Effector CD4-positive, alpha-beta T cell (primary cell): ENCODE results near the gene PAM16.
A peak's percentile ranks its signal among the peaks of the same experiment; 100 is the strongest.
"Not testable (repeated sequence)": the region's sequence is repeated elsewhere in the genome, so short reads cannot be mapped to it uniquely, and the experiment has no call there.

ENCODE experiments used
- DNase-seq: peaks from one replicate; pipeline ENCODE4 v3.0.0-alpha.2; 2020
- total RNA-seq: gene quantifications from one replicate; lab custom pipeline; 2026; lab: John Stamatoyannopoulos, UW

PAM16 gene
- 3.9 reads per million, percentile 15 among the genes with 10 or more reads in this experiment for total RNA-seq

DNA sequence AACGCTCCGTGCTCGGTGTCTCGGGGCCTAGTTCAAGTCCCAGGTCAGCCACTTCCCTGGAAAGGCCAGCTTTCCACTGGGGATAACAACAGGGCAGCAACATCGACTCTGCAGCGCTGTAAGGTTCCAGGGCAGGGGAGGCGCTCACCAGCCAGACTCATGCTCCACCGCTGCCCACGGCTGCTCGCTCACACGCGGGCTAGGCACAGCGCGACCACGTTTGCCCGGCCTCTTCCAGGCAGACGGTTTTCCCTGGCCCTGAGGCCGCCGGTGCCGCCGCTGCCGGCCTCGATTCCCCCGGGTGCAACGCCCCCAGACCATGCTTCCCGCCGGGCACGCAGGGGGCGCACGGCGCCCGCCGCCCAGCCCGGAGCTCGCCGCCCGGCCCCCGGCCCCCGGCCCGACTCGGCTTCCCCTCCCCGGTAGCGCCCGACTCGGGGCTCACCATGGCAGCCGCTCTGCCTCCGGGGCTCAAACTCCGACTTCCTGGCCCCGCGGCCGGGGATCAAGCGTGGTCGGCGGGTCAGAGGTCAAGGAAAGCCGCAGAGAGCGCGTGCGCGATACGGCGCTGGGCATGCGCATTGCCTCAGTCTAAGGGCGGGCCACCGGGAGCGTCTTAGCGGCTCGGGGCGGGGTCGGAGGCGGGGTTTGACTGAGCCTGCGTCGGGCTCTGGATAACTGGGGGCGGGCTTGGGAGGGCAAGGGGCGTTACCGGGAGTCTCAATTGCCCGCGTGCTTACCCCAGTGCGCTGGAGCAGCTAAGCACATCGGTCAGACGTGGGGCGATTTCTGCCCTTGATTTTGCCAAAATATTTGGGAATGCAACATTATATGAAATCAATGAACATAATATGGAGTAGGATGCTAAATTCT is at the start of gene PAM16:
Gene PAM16, minus strand, starts transcription at position 535 of the 873 bp plus-strand sequence. Its CDS starts 87 bp downstream, at position 448.
- DNase-seq, result peak; percentile 95

DNA sequence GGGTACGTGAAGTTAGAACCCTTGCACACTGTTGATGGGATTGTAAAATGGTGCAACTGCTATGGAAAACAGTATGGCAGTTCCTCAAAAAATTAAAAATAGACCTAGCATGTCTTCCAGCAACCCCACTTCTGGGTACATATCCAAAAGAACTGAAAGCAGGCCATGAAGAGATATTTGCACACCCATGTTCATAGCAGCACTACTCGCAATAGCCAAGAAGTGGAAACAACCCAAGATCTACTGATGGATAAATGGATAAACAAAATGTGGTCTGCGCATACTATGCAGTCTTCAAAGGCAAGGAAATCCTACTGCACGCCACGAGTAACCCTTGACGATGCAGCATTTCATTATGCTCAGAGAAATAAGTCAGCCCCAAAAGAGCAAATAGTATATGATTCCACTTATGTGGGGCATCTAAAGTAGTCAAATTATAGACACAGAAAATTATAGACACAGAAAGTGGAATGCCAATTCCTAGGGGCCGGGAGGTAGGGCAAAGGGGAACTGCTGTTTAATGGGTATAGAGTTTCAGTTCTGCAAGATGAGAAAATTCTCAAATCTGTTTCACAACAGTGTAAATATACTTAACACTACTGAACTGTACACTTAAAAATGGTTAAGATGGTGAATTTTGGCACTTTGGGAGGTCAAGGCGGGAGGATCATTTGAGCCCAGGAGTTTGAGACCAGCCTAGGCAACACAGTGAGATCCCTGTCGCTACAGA is 48.0 kb upstream of the PAM16 start:
- DNase-seq, result no peak

DNA sequence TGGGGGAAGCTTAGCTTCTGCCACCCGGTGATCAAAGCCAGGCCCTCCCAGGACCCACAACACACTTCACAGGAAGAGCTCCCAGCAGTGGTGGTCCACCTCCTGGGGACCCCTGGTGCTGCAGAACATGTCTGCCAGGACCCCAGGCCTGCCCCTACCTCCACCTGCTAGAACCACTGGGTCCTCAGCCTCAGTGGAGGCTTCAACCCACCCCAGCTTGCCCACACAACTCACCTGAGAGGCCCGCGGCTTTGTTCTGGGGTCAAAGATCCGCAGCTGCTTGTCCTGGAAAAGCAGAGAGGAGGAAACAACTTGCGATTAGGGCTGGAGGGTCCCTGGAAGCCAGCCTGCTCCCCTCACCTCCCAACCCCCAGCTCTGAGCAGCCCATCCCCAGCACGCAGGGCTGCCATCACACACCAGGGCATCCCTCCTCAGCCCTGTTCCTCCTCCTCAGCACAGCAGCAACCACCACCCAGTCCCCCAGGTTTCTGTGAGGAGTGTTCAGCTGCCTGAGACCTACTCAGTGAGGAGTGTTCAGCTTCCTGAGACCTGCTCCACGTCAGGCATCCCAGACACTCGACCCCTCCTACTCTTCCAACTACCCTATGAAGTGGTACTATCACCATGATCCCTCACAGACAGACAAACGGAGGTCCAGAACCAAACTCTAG is 44.1 kb upstream of the PAM16 start:
- no peak for DNase-seq

DNA sequence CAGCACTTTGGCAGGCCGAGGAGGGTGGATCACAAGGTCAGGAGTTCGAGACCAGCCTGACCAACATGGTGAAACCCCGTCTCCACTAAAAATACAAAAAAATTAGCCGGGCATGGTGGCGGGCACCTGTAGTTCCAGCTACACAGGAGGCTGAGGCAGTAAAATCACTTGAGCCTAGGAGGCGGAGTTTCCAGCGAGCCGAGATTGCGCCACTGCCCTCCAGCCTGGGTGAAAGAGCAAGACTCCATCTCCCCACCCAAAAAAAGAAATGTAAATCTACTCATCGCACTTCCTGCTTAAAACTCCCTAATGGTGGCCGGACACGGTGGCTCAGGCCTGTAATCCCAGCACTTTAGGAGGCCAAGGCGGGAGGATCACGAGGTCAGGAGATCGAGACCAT is 42.7 kb upstream of the PAM16 start:
- not testable (repeated sequence) for DNase-seq

DNA sequence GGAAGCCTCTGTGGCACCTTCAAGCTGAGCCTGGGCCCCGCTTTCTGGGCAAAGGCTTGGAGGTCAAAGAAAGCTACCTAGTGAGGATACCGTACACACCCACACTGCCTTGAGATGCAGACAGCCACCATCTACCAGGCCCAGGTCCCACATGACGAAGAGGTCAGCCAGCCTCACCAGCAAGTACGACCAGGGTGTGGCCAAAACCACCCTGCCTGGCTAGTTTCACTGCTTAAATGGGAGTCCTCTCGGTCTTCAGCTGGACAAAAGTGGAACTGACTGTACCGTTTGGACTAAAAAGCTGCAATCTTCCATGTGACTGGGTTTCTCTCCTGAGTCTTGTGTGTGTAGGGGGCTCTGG is 42.1 kb upstream of the PAM16 start:
- DNase-seq, result no peak

DNA sequence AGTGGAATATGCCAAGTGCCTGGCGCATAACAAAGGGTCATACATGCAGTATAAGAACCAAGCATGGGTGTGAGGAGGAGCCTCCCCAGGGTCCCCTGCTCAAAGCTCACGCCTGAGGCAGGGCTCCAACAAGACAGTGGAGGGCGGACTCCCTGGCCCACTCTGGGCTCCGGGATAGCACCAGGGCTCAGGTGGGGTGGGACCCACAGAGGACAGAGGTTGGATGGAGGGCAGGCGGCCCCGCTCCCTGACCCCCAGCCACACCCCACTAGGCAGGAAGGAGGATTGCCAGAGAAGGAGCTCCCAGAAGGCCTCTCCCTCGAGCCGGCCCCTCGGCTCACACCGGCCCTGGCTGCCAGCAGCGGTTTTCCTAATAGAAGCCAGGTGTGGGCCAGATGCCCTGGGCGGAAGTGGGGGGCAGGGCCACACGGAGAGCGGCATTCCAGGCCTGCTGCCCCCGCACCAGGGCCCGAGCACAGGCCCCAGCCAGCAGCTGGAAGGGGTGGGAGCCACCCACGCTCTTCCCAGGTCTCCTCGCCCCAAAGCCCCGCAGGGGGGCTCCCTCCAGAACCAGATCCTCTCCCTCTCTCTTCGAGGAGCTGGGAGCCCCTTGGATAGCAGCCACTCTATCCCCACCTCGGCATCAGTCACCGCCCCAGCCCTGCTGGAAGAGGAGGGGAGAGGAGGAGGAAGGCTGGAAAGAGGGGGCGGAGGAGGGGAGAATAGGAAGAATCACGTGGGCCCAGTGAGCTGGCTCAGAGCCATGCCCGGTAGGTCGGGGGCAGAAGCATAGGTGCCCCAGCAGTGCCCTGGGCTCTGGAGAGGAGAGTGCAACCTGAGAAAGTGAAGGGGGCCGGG is 41.5 kb upstream of the PAM16 start:
- no peak for DNase-seq

DNA sequence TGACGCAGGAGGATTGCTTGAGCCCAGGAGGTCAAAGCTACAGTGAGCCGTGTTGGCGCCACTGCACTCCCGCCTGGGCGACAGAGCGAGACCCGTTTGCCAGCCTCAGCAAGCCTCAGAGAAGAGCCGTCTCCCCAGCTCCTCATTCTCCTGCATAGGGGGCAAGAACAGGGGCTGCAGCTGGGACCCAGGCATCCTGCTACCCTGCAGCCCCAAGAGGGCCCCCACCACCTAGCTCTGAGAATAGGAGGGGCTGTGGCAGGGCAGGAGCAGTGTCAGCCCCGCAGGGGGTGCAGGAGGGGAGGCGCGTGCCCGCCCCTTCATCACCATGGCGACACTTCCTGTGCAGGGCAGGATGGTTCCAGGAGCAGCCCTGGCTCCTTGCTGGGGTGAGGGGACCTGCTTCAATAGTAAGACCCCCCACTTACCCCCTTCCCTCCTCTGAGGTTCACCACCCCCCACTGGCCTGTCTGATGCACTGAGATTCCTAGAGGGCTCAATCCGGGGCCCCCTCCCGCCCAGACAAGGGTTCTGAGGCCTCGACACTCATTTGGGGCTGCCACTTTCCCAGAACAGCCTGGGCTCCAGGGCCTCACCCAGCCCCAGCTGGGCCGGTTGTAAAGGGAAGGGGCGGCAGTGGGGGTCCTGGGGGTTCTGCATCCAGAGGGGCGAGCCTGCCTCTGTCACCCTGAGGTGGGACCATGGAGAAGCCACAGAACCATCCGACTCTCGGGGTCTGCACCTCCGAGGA is 40.7 kb upstream of the PAM16 start:
- DNase-seq, result no peak

DNA sequence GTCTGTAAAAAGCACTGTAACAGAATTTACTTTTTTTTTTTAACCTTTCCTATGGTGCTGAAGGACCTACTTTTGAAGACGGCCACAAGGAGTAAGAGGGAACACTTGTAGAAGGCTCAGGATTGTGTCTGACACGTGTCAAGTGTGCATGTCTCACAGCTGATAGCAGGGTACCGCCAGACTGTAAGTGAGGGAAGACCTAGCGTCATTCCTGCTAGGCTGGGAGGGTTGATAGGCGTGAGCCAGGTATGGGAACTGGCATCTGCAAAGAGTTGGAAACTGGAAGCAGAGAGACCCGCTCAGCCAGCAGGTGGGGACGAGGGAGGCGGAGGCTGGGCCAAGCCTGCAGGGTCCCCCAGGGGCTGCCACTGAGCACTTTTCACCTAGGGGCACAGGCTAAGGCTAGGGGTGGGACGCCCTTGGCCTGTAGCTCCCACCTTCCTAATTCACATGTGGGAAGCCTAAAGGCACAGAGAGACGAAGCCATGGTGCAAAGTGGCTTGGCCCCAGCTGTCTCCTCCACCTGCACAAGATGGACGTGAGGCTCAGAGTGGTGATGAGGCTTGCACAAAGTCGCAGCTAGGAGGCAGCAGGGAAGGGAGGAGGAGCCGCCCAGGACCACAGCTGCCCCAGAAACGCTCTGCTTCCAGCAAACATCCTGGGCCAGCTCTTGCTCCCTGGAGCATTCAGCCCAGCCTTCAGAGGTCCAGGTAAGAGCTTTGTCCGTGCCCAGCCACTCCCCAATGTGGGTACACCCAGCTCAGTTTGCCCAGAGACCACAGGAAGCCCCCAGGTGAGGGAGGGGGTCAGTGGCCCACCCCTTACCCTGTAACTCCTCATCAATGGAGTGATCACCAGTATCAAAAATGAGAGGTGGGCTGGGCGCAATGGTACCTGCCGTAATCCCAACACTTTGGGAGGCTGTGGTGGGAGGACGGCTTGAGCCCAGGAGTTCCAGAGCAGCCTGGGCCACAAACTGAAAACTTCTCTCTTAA is 39.4 kb upstream of the PAM16 start:
- no peak for DNase-seq

DNA sequence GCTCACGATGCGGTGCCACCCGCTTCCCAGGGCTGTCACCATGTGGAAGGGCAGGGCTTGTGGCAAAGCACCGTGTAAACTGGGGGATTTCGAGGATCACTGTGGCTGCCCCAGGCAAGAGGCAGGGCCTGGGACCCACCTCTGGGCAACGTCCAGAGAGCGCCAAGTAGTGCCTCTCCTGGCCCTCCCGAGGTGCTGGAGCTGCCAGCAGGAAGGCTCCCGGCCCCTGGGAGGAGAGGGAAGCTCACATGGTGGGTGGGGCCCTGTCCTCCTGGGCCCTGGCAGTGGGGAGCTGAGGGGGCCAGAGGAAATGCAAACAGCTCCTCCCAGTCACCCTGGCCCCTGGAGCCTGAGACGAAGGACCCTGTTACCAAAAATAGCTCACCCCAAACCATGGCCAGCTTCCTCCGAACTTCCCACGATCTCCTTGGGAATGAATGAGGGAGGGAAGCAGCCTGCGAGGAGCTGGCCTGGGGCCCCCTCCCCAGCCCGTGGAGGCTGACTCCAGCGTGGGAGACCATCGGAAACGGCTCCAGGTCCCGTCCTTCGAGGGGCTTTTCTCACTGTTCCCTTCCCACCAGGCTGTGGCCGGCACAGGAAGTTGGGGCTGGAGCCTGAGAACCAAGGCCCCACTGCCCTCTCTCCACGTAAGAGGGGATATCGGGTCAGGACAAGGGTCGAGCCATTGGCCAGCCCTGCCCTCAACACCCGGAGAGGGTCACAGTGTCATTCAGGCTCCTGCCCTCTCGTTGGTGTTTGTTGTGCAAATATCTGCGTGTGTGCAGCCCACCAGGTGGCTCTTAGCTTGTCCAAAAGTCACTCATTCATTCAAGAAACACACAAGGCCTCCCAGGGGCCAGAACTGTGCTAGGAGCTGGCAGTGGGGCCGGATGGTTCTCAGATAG is 38.2 kb upstream of the PAM16 start:
- no peak for DNase-seq

DNA sequence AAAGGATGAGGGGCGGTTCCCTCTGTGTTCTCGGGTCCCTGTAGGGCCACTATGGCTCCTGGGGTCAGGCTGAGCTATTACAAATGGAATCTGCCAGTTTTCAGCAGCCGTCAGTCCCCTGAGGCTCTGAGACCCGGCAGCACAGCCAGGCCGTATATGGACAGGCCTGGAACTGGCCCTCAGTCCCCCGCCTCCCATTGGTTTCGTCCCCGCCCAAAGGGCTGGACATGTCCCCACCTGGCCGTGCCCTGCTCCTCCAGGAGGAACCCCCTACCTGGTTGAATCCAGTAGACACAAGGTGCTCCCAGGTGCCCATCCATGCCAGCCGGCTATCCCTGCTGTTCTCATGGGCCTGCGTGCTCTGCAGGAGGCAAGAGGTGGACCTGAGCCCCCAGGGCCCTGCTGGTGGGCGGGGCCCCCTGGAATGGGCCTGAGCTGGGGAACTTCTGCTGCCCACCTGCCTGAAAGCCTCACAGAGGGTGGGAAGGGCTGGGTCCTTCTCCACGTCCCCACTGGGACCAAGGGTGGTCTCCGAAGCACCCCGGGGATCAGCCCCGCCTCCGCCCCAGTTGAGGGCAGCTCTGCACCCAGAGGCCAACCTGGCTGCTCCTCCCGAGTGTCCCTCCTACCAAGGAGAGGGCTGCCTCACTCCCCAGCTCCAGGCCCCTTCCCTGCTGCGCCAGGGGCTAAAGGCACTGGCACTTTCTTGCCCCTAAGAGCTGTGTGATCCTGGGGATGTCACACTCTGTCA is 37.3 kb upstream of the PAM16 start:
- DNase-seq, result no peak

DNA sequence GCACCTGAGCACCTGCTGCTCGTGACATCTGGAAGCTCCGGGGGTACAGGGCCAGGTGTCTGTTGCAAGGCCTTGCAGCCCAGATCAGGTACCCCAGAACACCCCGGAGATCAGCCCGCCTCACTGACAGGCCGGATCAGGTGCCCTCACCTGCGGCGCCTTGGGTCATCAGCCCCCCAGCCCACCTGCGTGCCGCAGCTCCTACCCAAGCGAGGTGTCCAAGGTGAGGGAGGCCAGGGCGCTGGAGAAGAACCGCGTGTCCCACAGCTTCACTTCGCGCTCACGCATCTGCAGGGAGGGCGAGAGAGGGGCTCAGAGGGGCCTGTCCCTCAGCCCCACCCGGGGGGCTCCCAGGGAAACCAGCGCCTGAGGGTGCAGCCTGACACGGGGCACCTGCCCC is 36.7 kb upstream of the PAM16 start:
- DNase-seq, result no peak

DNA sequence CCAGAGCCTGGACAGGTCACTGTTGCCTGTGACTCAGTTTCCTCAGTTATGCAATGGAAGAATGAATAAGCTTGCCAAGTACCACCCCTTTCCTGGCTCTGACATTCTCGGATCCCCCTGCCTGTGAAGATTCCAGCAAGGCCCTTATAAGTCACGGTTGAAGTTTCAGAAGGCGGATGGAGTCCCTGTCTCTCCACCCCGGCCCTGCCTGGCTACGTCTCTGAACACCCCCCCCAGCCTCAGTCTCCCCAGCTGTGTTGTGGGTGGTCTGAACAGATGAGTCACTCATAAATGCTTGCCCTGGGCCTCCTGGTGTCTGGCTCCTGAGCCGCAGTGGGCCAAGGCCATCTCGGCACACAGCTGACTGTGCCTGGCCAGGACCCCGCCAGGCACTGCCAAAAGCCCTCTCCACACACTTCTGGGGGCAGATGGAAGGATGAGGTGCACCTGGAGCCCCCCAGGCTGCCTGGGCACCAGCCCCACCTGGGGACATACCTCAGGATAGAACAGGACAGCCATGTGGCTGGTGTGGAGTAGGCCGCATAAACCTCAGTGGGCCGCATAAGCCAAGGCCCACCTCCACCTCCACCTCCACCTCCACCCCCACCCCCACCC is 35.9 kb upstream of the PAM16 start:
- DNase-seq, result no peak

DNA sequence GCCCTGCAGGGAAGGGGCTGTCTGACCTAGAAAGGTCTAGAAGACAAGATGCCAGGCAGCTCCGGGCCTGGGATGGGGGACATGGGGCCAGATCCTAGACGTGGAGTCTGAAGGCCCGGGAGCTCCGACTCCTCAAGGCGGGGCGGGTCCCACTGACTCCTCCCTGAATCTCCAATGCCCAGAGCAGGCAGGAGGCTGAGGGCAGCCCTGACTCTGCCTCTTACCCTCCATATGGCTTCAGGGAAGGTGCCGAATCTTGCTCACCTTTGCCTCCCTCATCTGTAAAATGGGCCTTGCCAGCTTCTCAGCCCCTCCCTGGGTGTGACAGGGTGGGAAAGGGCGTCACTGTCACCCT is 35.3 kb upstream of the PAM16 start:
- DNase-seq, result no peak

DNA sequence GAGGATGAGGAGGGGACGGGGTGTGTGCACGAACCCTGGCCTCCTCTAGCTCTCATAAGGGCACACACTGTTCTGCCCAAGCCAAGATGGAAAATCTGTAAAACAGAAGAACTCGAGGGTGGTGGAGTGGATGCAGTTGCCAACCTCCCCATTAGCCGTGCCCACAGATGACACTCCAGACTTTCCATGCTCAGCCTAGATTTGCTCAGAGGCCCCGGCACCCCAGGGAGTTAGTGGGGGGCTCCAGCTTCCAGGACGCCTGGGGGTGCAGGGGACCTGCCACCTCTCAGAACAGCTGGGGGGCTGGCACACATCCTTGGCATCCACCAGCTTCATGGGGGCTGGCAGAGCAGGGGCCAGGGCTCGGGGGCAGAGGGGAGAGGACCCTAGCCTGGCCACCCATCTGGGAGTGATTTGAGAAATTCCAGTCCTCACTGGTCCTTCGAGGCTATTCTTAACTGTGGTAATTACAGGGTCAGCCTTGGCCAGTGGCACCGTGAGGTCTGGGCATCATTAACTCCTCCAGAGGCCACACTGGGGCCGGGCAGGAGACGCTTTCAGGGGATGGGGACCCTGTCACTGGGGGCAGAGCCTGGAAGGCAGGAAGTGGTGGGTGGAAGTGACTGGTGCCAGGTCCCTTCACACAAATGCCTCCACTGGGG is 34.8 kb upstream of the PAM16 start:
- DNase-seq, result no peak

DNA sequence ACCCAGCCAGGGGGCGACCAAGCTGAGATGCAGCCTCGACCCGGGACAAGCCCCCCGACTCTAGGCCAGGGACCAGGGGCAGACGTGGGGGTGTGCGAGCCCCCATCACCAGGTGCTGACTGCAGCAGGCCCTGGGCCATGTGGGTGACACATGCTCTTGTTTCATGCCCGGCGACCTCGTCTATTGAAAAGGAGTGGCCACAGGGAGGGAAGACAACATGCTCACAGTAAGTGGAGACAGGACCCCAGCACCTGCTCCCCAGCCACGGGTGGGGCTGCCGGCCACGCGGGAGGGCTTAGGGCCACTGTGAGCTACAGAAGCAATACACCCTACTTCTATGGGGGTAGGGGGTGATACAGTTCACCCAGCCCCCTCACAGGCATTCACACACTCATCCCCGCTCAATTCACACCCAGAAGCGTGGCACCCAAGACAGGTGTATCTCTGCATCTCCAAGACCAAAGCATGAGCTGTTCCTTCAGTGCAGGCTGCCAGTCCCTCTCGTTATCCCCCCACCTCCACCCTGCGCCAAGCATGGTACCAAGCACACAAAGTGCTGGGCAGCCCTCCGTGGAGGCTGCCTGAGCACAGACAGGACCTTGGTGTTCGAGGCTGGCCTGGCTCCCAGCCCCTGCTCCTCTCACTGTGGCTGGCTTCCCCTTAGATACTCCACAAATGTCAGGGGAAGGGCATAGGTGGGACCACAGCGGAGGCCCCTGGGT is 34.1 kb upstream of the PAM16 start:
- no peak for DNase-seq

DNA sequence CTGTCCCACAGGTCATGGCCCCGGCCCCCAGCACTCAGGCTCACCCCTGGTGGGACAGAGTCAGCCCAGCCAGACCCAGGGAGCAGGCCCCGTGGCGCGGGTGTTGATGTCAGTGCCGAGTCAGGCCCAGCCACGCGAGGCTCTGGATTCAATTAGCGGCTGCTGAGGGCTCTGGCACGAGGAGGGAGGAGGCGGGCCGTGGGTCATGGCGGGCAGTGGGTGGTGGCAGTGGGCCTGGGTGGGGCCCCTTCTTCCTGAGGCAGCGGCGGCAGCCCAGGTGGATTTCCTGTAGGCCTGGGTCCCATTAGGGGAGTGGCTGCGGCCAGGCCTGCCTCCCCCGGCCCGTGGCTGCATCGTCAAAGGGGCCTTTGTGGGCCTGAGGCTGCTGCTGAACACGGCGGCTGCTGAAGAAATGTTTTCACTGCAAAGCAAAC is 33.4 kb upstream of the PAM16 start:
- DNase-seq, result no peak
